GM18508 (cell line): ENCODE results near the gene SMIM31.

Source experiments
- ATAC-seq: cut with Tn5 transposase; IDR thresholded peaks from one replicate; pipeline ENCODE4 v1.9.1; 2021; ENCODE audit warnings: moderate number of reproducible peaks; ENCODE audit not compliant: insufficient read depth, unreplicated experiment

The SMIM31 gene

DNA sequence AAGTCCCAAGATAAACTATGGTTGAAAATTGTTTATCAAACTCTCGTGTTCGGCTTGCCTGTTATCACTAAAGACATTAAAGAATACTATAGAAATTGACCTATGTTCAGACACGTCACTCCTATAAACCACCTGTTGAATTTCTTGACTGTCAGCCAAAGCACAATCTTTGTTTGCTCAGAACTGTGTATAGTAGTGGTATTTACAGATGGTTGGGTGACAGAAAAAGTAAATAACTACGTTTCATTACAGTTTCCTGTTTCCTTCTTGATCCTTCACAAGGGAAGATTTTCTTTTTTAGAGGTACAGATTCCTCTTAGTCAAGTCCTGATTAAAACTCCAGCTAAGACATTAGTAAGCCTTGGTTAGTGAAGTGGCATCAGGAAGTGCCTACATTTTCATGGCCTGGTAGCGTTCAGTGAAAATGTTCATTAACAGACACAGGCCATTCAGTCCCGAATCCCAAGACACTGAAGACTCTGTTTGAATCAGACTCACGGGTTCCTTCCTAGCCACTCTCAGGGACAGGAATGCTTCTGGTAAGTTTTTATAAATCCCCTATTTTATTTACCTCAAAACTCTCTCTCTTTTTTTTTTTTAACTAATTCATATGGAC lies at the start of gene SMIM31:
TSS of gene SMIM31 (plus strand) at position 259 of the 616 bp plus-strand sequence. CDS start 16,313 bp downstream, outside the sequence.
- ATAC-seq = no peak

DNA sequence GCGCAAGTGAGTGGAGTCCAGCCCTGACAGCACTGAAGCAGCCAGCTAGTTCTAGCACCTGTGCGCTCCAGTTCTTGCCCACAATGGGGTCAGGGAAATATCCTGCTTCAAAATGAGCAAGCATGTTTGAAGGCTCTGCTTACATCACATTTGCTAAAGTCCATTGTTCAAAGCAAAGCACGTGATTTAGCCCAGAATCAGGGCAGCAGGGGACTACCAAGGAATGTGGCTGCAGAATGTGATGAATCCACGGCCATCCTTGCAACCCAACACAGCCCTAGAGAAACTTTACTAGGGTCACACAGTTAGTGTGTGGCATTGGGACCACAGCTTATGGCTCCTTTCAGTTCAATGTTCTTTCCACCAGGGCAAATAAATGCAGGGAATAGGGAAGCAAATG lies 47.3 kb upstream of the SMIM31 start:
- ATAC-seq = no peak

DNA sequence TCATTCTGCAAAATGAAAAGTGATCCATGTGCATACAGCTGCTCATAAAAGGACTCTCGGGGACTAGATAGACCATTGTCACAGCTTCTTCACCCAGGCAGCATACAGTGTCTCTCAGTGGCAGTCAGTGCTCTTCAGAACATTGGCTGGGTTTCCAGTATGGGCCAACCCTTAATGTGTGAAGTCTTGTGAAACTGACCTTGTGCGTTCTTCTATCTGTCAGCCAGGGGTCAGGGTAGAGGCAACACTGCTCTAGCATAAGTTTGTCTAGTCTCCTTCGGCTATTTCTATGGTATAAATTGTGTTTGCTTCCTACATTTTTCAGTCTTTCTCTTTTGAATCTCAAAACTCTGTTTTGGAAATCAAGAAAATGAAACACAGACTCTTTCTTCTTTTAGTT lies 37.0 kb upstream of the SMIM31 start:
- ATAC-seq = no peak

DNA sequence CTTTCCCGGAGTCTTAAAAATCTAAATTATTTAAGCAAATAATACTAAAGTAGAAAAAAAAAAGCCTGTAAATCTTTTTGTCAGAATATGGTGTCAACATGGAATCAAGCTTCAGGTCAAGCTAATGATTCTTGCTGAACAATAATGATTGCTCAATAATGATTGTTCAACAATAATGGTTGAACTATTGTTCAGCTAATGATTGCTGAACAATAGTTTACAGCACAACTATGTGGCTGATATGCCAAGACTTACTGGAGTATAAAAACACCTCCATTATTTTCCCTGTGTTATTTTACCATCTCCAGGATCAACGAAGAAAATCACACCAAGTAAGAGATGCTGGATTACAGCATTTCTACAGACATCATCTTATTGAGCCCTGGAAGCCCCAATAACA lies 35.1 kb upstream of the SMIM31 start:
- ATAC-seq = no peak

DNA sequence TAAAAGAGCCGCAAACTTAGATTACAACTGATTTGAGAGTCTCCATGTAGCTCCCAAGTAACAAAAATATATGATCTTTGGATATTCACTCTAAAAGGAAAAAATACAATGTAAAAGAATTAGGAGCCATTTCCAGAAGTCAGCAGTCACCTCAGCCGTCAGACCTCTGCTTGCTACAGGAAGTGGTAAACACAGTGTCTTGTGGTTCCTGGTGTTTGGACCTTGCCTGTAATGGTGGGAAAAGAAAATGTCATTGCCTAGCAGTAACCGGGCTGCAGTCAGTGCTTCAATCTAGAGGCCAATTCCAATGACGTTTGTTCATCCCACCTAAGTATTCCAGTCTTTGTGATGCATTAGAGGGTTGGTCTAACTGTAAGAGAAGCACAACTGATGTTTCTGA lies 28.9 kb upstream of the SMIM31 start:
- no peak for ATAC-seq

DNA sequence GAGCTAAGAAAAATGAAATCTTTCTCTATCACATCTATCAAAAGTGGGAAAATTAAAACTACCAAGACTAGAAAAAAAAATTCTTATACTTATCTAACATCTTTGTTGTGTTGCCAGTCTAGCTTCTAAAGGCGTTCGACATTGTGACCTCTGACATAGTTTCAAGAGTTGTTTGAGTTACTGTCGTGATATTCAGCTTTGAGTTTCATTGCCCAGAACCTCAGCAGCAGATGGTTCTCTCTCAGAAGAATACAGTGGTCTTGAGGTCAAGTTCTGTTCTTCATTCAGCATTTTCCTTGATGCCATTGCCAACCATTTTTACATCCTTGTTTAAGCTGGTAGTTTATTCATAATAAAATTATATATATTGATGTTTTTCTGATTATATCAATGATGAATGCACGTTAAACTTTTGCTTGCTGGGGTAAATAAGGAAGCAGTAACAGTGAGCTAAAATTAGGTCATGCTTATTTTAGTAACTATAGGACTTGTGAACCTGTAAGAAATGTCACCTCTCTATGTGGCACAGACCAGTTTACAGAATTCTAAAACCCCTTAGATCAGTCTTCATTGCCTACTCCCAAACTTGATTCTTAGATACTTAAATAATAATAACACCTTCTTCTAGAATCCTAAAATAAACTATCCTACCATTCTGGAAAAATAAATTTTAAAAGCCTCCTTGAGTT lies 23.1 kb upstream of the SMIM31 start:
- no peak for ATAC-seq

DNA sequence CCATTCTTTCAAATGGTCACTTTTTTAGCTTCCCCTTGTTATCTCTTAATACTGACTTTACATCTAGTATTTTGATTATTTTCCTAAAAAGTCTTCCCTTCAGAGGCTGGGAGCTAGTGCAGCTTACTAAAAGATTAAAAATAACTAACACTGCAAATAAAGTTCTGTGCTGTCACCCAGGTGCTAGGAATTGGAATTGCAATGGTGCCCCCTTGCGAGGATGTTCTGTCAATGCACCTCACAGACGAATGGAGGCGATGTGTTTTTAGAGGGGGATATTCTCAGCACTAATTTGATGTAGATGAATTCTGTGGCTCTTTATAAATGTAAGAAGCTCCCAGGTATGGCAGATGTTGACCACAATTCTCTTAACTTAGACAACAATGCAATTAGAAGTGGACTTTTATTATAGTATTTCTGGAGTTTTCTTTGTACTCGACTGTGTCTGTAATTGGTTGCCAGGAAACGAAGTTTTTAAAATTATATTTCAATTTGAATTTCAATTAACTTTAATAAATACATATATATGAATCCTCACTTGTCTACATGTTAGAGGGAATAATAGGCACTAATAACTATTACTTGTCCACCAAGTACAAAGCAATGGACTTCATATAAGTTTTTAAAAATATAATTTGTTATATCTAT lies 22.0 kb upstream of the SMIM31 start:
- ATAC-seq = peak; percentile 55

DNA sequence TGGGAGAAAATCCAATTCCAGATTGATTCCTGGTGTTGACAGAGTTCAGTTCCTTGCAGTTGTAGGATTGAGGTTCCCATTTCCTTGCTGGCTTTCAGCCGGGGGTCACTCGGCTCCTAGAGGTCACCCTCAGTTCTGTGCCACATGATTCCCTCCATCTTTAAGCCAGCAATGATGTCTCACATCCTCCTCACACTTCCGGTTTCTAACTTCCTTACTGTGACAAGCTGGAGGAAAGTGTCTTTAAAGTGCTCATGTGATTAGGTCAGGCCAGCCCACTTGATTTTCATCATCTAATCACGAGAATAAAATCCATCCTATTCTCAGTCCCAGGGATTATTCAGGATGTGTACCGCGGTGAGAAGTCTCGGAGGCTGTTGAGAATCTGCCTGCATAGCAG lies 19.4 kb upstream of the SMIM31 start:
- ATAC-seq = no peak

DNA sequence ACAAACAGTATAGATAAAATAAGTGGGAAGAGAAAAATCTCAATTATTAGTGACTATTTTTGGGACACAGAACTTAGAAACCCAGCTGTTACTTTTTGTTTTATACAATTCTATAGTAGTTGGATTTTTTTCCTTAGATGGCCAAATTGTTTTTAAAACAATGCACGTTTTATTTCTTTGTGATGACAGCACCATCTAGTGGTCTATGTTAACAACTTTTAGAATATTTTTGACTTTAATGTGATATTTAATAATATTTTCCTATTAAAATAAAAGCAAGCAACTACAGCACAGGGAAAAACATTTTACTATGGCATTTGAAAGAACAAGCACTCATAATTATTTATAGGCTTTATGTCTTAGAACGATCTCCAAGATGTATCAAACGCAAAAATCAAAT lies 5.6 kb upstream of the SMIM31 start:
- ATAC-seq = no peak

DNA sequence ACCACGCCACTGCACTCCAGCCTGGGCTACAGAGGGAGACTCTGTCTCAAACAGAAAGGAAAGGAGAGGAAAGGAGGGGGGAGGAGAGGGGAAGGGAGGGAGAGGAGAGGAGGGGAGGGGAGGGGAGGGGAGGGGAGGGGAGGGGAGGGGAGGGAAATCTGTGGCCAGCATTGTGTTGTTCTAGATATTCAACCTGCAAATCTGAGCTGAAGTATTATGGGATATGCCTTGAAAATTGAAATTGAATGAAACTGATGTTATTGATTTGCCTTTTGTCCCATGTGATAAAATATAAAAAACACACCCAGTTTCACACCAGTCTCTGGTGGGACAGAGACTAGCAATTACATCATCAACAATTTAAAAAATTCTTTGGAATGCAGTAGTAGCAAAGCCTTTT lies 1.5 kb downstream of the SMIM31 start:
- ATAC-seq = no peak

DNA sequence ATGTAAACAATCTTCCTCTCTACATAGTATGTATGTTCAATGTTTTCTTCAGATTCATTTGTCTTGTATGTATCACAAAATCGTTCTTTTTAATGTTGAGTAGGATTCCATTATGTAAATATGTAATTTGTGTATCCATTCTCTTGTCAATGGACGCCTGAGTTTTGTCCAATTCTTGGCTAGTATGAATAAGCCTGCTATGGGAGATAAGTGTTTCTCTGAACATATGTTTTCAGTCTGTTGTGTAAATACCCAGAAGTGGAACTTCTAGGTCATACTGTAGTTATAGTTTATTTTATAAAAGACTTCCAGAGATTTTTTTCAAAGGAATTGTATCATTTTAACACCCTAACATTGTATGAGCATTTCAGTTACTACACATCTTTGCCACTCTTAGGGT lies 2.8 kb downstream of the SMIM31 start:
- ATAC-seq = no peak

DNA sequence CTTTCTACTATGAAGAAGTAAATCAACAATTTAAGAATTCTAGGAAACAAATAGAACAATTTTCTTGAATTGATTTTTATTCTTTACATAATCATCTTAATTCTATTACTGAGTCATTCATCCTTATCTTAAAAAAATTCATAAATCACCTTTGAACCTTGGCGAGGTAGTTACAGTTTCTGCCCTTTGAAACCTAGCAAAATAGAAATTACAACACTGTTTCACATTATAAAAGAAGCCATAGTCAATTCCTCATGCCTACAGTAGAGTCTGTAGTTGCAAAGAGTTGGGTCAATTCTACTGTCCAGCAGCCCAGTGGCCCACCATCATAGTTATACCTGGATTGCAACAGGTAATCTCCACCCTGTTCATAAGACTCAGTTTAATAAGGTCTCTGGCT lies 7.3 kb downstream of the SMIM31 start:
- ATAC-seq = no peak

DNA sequence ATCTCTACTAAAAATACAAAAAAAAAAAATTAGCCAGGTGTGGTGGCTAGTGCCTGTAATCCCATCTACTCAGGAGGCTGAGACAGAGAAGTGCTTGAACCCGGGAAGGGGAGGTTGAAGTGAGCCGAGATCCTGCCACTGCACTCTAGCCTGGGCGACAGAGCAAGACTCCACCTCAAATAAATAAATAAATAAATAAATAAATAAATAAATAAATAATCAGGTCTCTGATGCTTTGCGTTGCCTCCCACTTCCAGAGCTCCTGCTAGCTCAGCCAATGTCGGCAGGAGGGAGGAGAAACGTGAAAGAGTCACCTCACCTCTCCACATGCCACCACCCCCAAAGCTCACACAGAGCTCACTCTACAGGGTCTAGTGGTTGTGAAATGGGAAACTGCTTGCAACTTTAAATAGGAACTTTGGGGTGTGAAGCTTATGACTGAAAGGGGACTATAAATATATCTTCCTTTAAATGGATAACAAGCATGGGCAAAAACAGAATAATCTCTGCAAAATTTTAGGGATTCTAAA lies 7.9 kb downstream of the SMIM31 start:
- ATAC-seq = no peak

DNA sequence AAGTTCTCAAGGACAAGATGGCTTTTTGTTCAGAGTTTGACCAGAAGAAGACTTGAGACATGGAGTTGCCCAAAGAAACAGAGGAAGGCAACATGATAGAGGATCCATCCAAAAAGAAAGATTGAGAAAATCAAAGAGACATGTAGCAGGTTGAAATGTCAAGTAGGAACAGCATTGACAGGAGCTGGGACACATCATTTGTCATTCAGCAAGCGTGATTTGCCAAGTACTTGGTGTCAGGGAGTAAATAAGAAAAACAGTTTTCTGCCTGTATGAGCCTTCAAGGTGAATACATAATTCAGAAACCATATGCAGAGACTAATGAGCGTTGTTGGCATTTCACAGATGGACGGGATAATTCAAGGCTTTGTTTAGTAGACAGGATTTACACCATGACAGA lies 11.2 kb downstream of the SMIM31 start:
- ATAC-seq = no peak

DNA sequence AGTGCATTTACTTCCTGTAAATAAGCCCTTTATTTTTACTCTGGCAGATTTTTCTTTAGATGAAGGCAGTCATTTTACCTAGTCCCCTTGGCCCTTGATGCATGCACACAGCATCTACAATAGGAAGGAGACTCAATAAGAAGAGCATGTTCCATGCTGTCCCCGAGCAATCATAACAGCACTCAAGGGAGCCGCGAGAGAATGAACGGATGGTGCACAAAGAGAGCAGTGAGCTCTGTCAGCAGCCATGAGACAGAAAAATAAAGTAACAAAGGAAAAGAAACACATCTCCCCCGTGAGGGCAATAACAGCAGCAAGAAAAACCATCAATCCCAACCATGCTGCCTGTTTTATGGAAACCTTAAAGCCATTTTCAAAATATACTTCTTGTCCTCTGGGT lies 11.9 kb downstream of the SMIM31 start:
- no peak for ATAC-seq

DNA sequence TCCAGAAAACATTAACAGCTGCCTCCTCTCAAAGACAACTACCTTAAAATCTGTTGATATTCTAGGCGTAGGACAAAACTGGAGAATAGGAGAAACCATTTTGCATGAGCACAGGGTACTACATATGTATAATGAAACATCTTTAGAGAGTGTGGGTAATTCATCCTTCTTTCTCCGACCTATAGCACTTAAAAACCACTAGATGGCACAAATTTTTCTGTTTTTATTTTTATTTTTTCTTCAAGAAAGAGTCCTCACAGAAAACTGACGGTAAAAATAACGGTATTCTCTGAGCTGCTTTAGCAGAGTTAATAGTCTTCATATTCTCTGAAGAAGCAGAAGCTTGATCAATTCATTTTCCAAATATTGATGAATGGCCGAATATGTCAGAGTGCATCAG lies 14.6 kb downstream of the SMIM31 start:
- ATAC-seq = no peak

DNA sequence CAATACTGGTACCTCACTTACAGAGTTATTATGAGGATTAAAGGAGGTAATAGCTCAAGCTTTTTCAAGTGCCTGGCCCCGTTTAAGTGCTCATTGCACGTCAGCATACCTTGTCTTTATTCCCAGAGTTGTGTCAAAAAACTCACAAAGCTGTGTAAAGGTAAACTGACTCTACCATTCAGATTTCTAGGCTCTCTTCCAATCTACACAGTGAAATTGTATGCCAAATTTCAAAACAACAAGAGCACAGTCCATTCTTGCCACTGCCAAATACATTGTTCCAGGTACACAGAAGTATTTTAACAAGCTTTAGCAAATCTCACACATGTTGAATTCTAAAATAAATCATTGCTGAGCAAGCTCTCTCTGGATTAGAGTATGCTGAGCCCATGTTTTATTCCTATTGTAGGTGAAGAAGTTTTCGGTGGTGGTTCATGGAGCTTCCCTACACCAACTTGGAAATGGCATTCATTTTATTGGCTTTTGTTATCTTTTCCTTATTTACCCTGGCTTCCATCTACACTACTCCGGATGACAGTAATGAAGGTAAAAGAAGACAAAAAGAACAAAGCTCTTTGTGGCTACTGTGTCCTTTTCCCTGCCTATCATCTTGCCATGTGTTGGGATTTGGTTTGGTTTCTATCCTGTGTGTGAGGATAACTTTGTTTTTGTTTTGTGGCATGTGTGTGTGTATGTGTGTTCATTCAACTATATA lies 16.2 kb downstream of the SMIM31 start:
- no peak for ATAC-seq

DNA sequence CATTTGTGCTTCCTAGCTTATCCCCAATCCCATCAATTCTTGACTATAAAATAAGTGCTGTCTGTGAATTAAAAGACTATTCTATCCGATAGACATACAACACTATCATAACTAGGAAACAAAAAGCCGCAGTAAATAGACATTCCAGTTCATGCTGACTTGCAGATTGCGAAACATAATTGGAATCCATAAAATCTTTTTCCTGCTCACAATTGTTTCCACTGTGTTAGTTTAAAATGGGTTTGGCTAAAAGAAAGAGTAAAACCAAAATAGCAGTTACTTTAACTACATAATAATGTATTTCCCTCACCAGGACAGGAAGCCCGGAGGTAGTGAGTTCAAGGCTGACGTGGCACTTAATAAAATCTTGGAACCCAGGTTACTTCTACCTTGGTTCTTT lies 17.2 kb downstream of the SMIM31 start:
- no peak for ATAC-seq

DNA sequence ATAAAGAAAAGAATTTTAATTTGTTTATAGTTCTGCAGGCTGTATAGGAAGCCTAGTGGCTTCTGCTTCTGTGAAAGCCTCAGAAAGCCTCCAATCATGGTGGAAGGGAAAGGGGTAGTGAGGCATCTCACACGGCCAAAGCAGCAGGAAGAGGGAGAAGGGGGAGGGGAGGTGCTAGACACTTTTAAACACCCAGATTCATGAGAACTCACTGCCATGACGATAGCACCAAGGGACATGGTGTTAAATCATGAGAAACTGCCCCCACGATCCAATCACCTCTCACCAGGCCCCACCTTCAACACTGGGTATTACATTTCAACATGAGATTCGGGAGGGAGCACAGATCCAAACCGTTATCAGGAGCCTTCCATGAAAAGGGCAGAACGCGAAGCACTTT lies 18.1 kb downstream of the SMIM31 start:
- no peak for ATAC-seq

DNA sequence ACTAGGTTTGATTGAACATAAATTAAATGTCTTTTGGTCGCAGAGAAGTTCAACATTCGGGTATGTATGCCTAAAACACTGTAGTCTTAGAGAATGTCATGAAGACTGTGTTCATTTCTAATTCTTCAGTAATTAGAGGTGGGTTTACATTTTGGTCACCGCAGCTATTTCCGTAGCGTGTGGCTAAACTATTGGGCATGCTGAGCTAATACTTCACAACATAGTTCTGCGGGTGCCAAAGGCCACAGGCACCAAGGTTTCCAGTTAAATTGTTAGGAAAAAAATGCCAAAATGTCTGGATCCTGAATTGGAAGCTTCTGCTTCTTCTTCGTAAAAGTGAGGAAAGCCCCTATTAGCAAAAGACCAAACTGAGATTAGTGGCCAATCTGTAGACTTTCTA lies 25.1 kb downstream of the SMIM31 start:
- no peak for ATAC-seq

DNA sequence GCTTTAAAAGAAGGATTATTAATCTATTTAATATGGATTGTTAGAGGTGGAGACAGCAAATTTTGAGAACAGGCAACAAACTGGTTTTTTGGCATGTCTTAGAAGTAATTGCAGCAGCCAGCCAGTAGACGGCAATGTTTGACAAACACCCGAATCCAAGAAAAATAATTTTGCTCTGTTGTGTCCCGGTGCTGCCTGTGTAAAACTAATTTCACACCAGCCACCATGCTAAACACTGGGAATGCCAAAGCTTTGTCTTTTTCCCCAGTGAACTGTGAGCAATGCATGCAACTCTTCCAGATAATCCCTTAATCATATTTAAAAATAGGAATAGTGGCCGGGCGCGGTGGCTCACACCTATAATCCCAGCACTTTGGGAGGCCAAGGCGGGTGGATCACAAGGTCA lies 25.9 kb downstream of the SMIM31 start:
- peak; percentile 69 for ATAC-seq
